ENCODE results near the gene NOP9.

Gene NOP9

DNA sequence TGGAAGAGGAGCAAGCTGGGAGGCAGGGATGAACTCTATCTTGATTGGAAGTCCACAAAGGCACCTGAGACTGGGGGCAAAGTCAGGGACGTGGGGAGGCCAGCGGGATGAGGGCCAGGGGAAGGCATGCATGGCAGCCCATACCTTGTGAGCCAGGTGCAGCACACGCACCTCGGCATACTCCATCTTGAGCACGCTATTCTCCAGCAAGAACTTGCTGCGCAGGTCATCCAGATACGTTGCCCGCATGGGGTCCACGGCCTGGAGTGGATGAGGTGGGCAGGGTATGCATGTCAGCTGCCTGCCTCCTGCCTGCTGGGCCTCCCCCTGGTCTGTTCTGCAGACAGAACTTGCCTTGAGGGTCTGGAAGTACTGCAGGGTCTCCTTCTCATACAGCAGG is 32.1 kb upstream of the NOP9 start:
- no peak for TF ChIP-seq USF1 (IDR thresholded peaks at IDR 0.05)
- TF ChIP-seq EGR1 (IDR thresholded peaks at IDR 0.05) = no peak
- no peak for TF ChIP-seq NFIC (IDR thresholded peaks at IDR 0.05)
- no peak for TF ChIP-seq ZBTB7A (IDR thresholded peaks at IDR 0.05; ENCODE audit: low read depth)
- TF ChIP-seq TCF12 (IDR thresholded peaks at IDR 0.05; ENCODE audit: low read depth) = no peak
- TF ChIP-seq RAD21 (IDR thresholded peaks at IDR 0.05; ENCODE audit: low read depth) = no peak
- TF ChIP-seq, protein P1, sequence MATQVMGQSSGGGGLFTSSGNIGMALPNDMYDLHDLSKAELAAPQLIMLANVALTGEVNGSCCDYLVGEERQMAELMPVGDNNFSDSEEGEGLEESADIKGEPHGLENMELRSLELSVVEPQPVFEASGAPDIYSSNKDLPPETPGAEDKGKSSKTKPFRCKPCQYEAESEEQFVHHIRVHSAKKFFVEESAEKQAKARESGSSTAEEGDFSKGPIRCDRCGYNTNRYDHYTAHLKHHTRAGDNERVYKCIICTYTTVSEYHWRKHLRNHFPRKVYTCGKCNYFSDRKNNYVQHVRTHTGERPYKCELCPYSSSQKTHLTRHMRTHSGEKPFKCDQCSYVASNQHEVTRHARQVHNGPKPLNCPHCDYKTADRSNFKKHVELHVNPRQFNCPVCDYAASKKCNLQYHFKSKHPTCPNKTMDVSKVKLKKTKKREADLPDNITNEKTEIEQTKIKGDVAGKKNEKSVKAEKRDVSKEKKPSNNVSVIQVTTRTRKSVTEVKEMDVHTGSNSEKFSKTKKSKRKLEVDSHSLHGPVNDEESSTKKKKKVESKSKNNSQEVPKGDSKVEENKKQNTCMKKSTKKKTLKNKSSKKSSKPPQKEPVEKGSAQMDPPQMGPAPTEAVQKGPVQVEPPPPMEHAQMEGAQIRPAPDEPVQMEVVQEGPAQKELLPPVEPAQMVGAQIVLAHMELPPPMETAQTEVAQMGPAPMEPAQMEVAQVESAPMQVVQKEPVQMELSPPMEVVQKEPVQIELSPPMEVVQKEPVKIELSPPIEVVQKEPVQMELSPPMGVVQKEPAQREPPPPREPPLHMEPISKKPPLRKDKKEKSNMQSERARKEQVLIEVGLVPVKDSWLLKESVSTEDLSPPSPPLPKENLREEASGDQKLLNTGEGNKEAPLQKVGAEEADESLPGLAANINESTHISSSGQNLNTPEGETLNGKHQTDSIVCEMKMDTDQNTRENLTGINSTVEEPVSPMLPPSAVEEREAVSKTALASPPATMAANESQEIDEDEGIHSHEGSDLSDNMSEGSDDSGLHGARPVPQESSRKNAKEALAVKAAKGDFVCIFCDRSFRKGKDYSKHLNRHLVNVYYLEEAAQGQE (IDR thresholded peaks at IDR 0.05; ENCODE audit: low read depth) = no peak
- TF ChIP-seq, protein P2, sequence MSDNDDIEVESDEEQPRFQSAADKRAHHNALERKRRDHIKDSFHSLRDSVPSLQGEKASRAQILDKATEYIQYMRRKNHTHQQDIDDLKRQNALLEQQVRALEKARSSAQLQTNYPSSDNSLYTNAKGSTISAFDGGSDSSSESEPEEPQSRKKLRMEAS (IDR thresholded peaks at IDR 0.05) = no peak
- TF ChIP-seq YY1 (IDR thresholded peaks at IDR 0.05; ENCODE audit: low read depth) = no peak

- TF ChIP-seq RAD21 (IDR thresholded peaks at IDR 0.05; ENCODE audit: low read depth) (no peak), ZBTB7A (IDR thresholded peaks at IDR 0.05; ENCODE audit: low read depth) (no peak), EGR1 (IDR thresholded peaks at IDR 0.05) (no peak), NFIC (IDR thresholded peaks at IDR 0.05) (no peak), YY1 (IDR thresholded peaks at IDR 0.05; ENCODE audit: low read depth) (no peak), TEAD4 (IDR thresholded peaks at IDR 0.05) (no peak), USF1 (IDR thresholded peaks at IDR 0.05) (no peak), TAF1 (IDR thresholded peaks at IDR 0.05; ENCODE audit: low read depth) (no peak), CREB1 (IDR thresholded peaks at IDR 0.05; ENCODE audit: low read depth) (no peak), EP300 (IDR thresholded peaks at IDR 0.05; ENCODE audit: borderline replicate concordance) (no peak), TCF12 (IDR thresholded peaks at IDR 0.05; ENCODE audit: low read depth) (no peak), CEBPB (IDR thresholded peaks at IDR 0.05) (no peak)
- TF ChIP-seq, protein P1 (IDR thresholded peaks at IDR 0.05; ENCODE audit: low read depth) = no peak
- TF ChIP-seq, protein P2 (IDR thresholded peaks at IDR 0.05) = no peak
These were observed 31.4 kb upstream of the NOP9 start for GRCh38 chr14:24268225-24268624.

- TF ChIP-seq, protein P1 (IDR thresholded peaks at IDR 0.05; ENCODE audit: low read depth) = no peak
- TF ChIP-seq, protein P2 (IDR thresholded peaks at IDR 0.05) = no peak
- TF ChIP-seq CREB1 (IDR thresholded peaks at IDR 0.05; ENCODE audit: low read depth) = no peak
- no peak for TF ChIP-seq USF1 (IDR thresholded peaks at IDR 0.05)
These were observed 30.3 kb upstream of the NOP9 start for GRCh38 chr14:24269368-24269767.

DNA sequence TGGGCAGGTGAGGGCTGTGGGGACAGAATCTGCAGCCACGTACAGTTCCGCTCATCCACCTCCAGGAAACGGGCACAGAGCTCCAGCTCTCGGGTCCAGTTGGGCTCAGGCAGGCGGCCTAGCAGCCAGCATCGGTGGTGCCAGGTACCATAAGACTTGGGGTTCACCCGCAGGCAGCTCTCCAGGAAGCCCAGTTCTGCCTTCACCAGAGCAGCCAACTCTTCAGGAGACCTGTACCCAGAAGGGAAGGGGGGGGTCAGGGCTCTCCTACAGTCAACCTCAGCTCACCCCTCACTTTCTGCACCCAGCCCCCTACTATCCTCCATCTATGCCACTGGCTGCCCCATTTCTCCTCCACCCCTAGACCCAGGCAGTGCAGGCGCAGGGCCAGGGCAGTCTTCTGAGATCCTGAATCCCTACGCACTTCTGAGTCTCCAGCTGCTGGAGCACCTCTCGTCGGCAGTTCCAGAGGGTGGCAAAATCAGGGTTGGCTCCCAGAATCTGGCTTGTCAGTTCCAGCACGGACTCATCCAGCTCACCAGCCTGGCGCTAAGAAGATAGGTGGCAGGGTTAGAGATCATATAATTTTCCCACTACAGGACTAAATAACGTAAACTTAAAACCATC is 29.6 kb upstream of the NOP9 start:
- TF ChIP-seq TCF12 (IDR thresholded peaks at IDR 0.05; ENCODE audit: low read depth) (no peak), USF1 (IDR thresholded peaks at IDR 0.05) (no peak), CREB1 (IDR thresholded peaks at IDR 0.05; ENCODE audit: low read depth) (no peak)
